ENCODE measurements around the gene RUSF1. TPM values are rescaled to one million over a fixed set of nuclear protein-coding genes. Genes with fewer than 3 reads are reported as not detected.

The RUSF1 gene
- total and polyA plus RNA-seq, 8 donors: 39.9 to 96.7 (median 51.0) TPM

GRCh38 chr16:31501226-31501965 is 6.8 kb downstream of the RUSF1 start:
- no peaks in the 10 kb centered on the region for H3K27me3 ChIP-seq
- TF ChIP-seq, protein P1, sequence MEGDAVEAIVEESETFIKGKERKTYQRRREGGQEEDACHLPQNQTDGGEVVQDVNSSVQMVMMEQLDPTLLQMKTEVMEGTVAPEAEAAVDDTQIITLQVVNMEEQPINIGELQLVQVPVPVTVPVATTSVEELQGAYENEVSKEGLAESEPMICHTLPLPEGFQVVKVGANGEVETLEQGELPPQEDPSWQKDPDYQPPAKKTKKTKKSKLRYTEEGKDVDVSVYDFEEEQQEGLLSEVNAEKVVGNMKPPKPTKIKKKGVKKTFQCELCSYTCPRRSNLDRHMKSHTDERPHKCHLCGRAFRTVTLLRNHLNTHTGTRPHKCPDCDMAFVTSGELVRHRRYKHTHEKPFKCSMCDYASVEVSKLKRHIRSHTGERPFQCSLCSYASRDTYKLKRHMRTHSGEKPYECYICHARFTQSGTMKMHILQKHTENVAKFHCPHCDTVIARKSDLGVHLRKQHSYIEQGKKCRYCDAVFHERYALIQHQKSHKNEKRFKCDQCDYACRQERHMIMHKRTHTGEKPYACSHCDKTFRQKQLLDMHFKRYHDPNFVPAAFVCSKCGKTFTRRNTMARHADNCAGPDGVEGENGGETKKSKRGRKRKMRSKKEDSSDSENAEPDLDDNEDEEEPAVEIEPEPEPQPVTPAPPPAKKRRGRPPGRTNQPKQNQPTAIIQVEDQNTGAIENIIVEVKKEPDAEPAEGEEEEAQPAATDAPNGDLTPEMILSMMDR (IDR thresholded peaks at IDR 0.05): no peak
- intact Hi-C loops (cut with DNase I): no loop called here
- peaks cover 0 to 9% (median 0%) of the 10 kb centered on the region in 3 donors for H3K4me1 ChIP-seq
- H3K27ac ChIP-seq: no peak overlapping the region
- 77 to 83% methylated on average over 3 of the region's 3 CpGs for WGBS, 2 donors
- FAIRE-seq (no peak), DNase-seq (no peak), ATAC-seq (no peak)
- H3K9me3 ChIP-seq: no peaks in the 10 kb centered on the region
- peaks cover 0 to 22% (median 0%) of the 10 kb centered on the region in 3 donors for H3K36me3 ChIP-seq
- H3K4me3 ChIP-seq: no peak overlapping the region

GRCh38 chr16:31499928-31500327 is 8.3 kb downstream of the RUSF1 start:
- Histone ChIP-seq H3K27ac (no peak overlapping the region), H3K27me3 (no peaks in the 10 kb centered on the region), H3K4me3 (no peak overlapping the region), H3K36me3 (peaks cover 0 to 32% (median 4%) of the 10 kb centered on the region in 3 donors), H3K9me3 (no peaks in the 10 kb centered on the region), H3K4me1 (no peaks in the 10 kb centered on the region)
- intact Hi-C loops (cut with DNase I): no loop called here
- WGBS, 2 donors: 91 to 95% methylated on average over 8 of the region's 8 CpGs
- FAIRE-seq (no peak), DNase-seq (no peak), ATAC-seq (no peak)
- TF ChIP-seq, protein P1 (IDR thresholded peaks at IDR 0.05): no peak

DNA sequence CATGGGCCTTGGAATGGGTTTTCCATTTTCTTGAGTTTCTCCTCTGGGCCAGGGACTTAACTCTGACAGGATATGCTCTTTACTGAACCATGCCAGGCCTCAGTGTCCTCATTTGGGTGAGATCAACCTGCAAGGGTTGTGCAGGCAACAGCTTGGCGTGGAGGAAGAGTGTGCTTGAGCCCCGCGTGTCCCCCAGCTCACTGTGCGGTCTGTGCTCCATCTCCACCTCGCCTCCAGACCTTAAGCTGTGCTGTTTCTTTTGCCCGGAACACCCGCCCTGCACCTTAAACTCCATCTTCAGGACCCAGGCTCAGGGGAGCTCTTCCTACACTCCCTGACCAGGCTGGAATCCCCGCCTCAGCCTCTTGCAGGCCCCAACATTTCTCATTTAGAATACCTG is 9.7 kb downstream of the RUSF1 start:
- no peak overlapping the region for H3K4me3 ChIP-seq
- DNase-seq: no peak
- FAIRE-seq: no peak
- no peak for ATAC-seq
- H3K36me3 ChIP-seq: peaks cover 1 to 35% (median 4%) of the 10 kb centered on the region in 3 donors
- no peaks in the 10 kb centered on the region for H3K4me1 ChIP-seq
- no peaks in the 10 kb centered on the region for H3K27me3 ChIP-seq
- intact Hi-C loops (cut with DNase I): no loop called here
- 96 to 97% methylated on average over 8 of the region's 8 CpGs for WGBS, 2 donors
- no peaks in the 10 kb centered on the region for H3K9me3 ChIP-seq
- H3K27ac ChIP-seq: no peak overlapping the region
- TF ChIP-seq, protein P1 (IDR thresholded peaks at IDR 0.05): no peak

DNA sequence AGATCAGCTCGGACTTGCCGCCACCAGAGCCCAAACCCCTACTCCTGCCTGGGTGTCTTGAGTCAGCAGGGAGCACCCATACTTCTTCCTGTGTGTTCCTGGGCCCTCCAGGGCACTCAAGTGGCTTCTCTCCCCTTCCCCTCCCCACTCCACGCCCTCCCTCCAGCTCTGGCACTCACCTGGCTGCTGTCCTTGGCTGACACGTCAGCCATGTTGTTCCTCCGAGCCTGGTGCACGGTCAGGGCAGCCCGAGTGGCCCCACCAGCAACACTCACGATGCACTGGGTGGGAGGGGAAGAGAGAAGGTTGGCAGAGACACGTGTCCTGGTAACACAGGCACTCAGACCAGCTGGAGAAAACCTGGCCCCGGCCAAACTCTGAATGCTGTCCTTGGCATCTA is 11.5 kb downstream of the RUSF1 start:
- DNase-seq (no peak), ATAC-seq (no peak), FAIRE-seq (no peak)
- Histone ChIP-seq H3K9me3 (no peaks in the 10 kb centered on the region), H3K4me3 (no peak overlapping the region), H3K27me3 (no peaks in the 10 kb centered on the region), H3K36me3 (peaks cover 4 to 47% (median 10%) of the 10 kb centered on the region in 3 donors), H3K27ac (no peak overlapping the region), H3K4me1 (no peaks in the 10 kb centered on the region)
- WGBS, 2 donors: 85 to 86% methylated on average over 10 of the region's 10 CpGs
- TF ChIP-seq, protein P1 (IDR thresholded peaks at IDR 0.05): no peak
- intact Hi-C loops (cut with DNase I): no loop called here

- WGBS, 2 donors: 93 to 97% methylated on average over 18 of the region's 18 CpGs
- FAIRE-seq: no peak
These were observed 14.6 kb downstream of the RUSF1 start for GRCh38 chr16:31493506-31494125.

More at GRCh38 chr16:31493506-31494125, 14.6 kb downstream of the RUSF1 start:
- Histone ChIP-seq H3K9me3 (no peaks in the 10 kb centered on the region), H3K4me3 (no peak overlapping the region), H3K36me3 (peaks cover 4 to 40% (median 10%) of the 10 kb centered on the region in 3 donors), H3K4me1 (peaks cover under 1 to 2% (median under 1%) of the 10 kb centered on the region in 3 donors), H3K27me3 (no peaks in the 10 kb centered on the region), H3K27ac (no peak overlapping the region)
- intact Hi-C loops (cut with DNase I): no loop called here
- TF ChIP-seq, protein P1 (IDR thresholded peaks at IDR 0.05): no peak
- ATAC-seq: no peak
- DNase-seq: peak in 1 of 6 donors; percentile 70

Measured in pancreas (tissue), 10 donors.